Heart right ventricle (tissue), 16 donors: Measurements from ENCODE around the gene CCDC137. TPM values are rescaled to one million over a fixed set of nuclear protein-coding genes. Genes with fewer than 3 reads are reported as not detected.

Source experiments
- ATAC-seq, 8 donors: fragments of 200-7000 bp; cut with Tn5 transposase; one replicate each; pipeline ENCODE4 v1.9.1; 2020; ENCODE audit warnings: mild to moderate bottlenecking in 8 of 8, moderate library complexity in 8 of 8, moderate number of reproducible peaks in 1 of 8
- DNase-seq, 2 donors: peaks; one replicate each; pipeline ENCODE4 v3.0.0-alpha.2; 2020
- H3K27ac ChIP-seq, 10 donors: fragments of 200-600 bp; sonication (generic) in 2 of 10; one replicate each; pipeline versions ENCODE4 v1.5.0 to v1.8.0; 2020 to 2022; ENCODE audit warnings: mild to moderate bottlenecking in 3 of 10
- H3K27me3 ChIP-seq, 7 donors: fragments of 200-600 bp; one replicate each; pipeline ENCODE4 v1.8.0; 2021 to 2022; ENCODE audit warnings: mild to moderate bottlenecking in 2 of 7
- H3K36me3 ChIP-seq, 9 donors: fragments of 200-600 bp; sonication (generic) in 1 of 9; one replicate each; pipeline versions ENCODE4 v1.5.0 to v1.8.0; 2020 to 2022; ENCODE audit warnings: mild to moderate bottlenecking in 2 of 9
- H3K4me1 ChIP-seq, 9 donors: fragments of 200-600 bp; sonication (generic) in 1 of 9; one replicate each; pipeline versions ENCODE4 v1.5.0 to v1.8.0; 2020 to 2022; ENCODE audit warnings: mild to moderate bottlenecking in 4 of 9
- H3K4me3 ChIP-seq, 10 donors: fragments of 200-600 bp; sonication (generic) in 2 of 10; one replicate each; pipeline versions ENCODE4 v1.5.0 to v1.8.0; 2020 to 2022; ENCODE audit warnings: mild to moderate bottlenecking in 7 of 10, moderate library complexity in 2 of 10
- H3K9me3 ChIP-seq, 11 donors: fragments of 200-600 bp in 10 of 11; sonication (generic) in 2 of 11; one replicate each; pipeline versions ENCODE4 v1.5.0 to v1.8.0; 2013 to 2022; ENCODE audit warnings: mild to moderate bottlenecking in 2 of 11, control low read depth in 1 of 11, moderate library complexity in 1 of 11
- CTCF ChIP-seq, 9 donors: fragments of 200-600 bp; sonication (generic) in 2 of 9; IDR thresholded peaks; one replicate each; pipeline versions ENCODE4 v1.5.0 to v1.8.0; 2021 to 2022; ENCODE audit warnings: antibody characterized with exemption in 9 of 9, mild to moderate bottlenecking in 5 of 9, moderate library complexity in 1 of 9
- WGBS, 2 donors: extraction: QIAGEN DNeasy Blood & Tissue Kit; methylation state at CpG; one replicate each; pipeline ENCODE4 v1.1.7; 2013; ENCODE audit warnings: inconsistent platforms in 1 of 2; 5-methylcytosine and 5-hydroxymethylcytosine counted together
- intact Hi-C, 10 donors: fragments of 100-400 bp; cut with DNase I; formaldehyde crosslinking; loops; one replicate each; pipeline versions ENCODE4 v1.11.1 to v1.14.2; 2022
- polyA plus RNA-seq, 2 donors: library from polyadenylated mRNA; stranded (reverse); fragments of 200-250 nt; gene quantifications; one replicate each; pipeline ENCODE4 v1.2.3, GENCODE V29; 2013
- total RNA-seq, 10 donors: library from RNA; stranded (reverse); fragmentation: NEBNext Ultra II Directional in 3 of 10; extraction: Animal tissue kit (Norgen Biotek cat#: 25700) in 3 of 10; gene quantifications; one replicate each; pipeline versions ENCODE4 v1.2.1 to v1.2.4, GENCODE V29; 2021 to 2023
- donor health status: Arrhythmogenic right ventricular cardiomyopathy.
- donor health status: ischemic (EF 13 %, LVEDD 7.1; RV severe dilation, severe dysfunction).
- donor health status: healthy with polysubstance abuse.
- donor health status: DM: no; HTN: yes; CAD: no.
- donor health status: DM: no; HTN: no; CAD: no.
- donor health status: ischemic (EF 25% LVEDD 6.9; RV normal size, moderate dysfunction).
- donor health status: ischemic (EF 25% LVEDD 5.7; RV mildly dilated, moderate dysfunction).
- donor health status: healthy.
- donor health status: DM: yes; HTN: yes; CAD: no.
- donor health status: Ischemic cardiomyopathy.
- donor health status: ischemic (EF 35%, LVEDD 5.7; RV mildly dilated, moderate dysfunction).
- donor health status: nonischemic (EF 11% LVEDD 7.7; RV severe dilation, severe dysfunction).
- donor health status: DM: yes; HTN: yes; CAD: no.
- donor health status: PGD.
- donor health status: ischemic (EF 29% LVEDD 5.4; RV normal size, mild dysfunction).
- donor health status: nonischemic (EF 23%, LVEDD 6.1; RV moderate dilation, normal function).

The CCDC137 gene
- total and polyA plus RNA-seq, 12 donors, result 3.4 to 14.4 (median 5.5) TPM

- TF ChIP-seq CTCF (IDR thresholded peaks at IDR 0.05), result no peak
- ATAC-seq, result no peak
- Histone ChIP-seq H3K36me3 (no peaks in the 10 kb centered on the region), H3K4me3 (peak overlapping the region in 2 of 10 donors; percentile 5 to 40), H3K27ac (no peak overlapping the region), H3K9me3 (peaks cover 0 to 5% (median 0%) of the 10 kb centered on the region in 11 donors), H3K27me3 (peaks cover 0 to 58% (median 45%) of the 10 kb centered on the region in 7 donors), H3K4me1 (peaks cover 0 to 27% (median 0%) of the 10 kb centered on the region in 9 donors)
- DNase-seq, result no peak
- intact Hi-C loops, result no loop called here
- 40 to 42% methylated on average over 27 of the region's 27 CpGs for WGBS, 2 donors
Observed at GRCh38 chr17:81652906-81653771, 13.4 kb upstream of the CCDC137 start.

GRCh38 chr17:81655378-81656117 lies 11.0 kb upstream of the CCDC137 start:
- no peak overlapping the region for H3K4me3 ChIP-seq
- TF ChIP-seq CTCF (IDR thresholded peaks at IDR 0.05), result no peak
- no peaks in the 10 kb centered on the region for H3K36me3 ChIP-seq
- ATAC-seq (peak in 2 of 8 donors; percentile 7 to 17), DNase-seq (no peak)
- 72 to 77% methylated on average over 18 of the region's 18 CpGs for WGBS, 2 donors
- intact Hi-C loops, result no loop called here
- H3K4me1 ChIP-seq, result peaks cover 0 to 24% (median 0%) of the 10 kb centered on the region in 9 donors
- H3K27me3 ChIP-seq, result peaks cover 0 to 34% (median 21%) of the 10 kb centered on the region in 7 donors
- H3K9me3 ChIP-seq, result no peaks in the 10 kb centered on the region
- no peak overlapping the region for H3K27ac ChIP-seq

GRCh38 chr17:81656118-81656743 lies 10.3 kb upstream of the CCDC137 start, which contains the start of gene PDE6G:
Gene PDE6G (minus strand): TSS chr17:81656542. CDS start chr17:81653305, 3,237 bp downstream.
- H3K4me3 ChIP-seq, result no peak within 1 kb of the TSS
- 78 to 79% methylated on average over 14 to 15 of the region's 15 CpGs for WGBS, 2 donors
- intact Hi-C loops, result no loop called here

More at GRCh38 chr17:81656118-81656743, 10.3 kb upstream of the CCDC137 start, which contains the start of gene PDE6G:
- H3K36me3 ChIP-seq, result no peaks in the 10 kb centered on the region
- no peak for DNase-seq
- peaks cover 0 to 24% (median 0%) of the 10 kb centered on the region in 9 donors for H3K4me1 ChIP-seq
- no peaks in the 10 kb centered on the region for H3K9me3 ChIP-seq
- no peak within 1 kb of the TSS for H3K27ac ChIP-seq
- H3K27me3 ChIP-seq, result peaks cover 0 to 29% (median 14%) of the 10 kb centered on the region in 7 donors
- no peak for TF ChIP-seq CTCF (IDR thresholded peaks at IDR 0.05)
- ATAC-seq, result peak in 2 of 8 donors; percentile 21 to 22
